ENCODE data around the gene RPTOR.
"Not testable (repeated sequence)": the region's sequence is repeated elsewhere in the genome, so short reads cannot be mapped to it uniquely, and the experiment has no call there.

RPTOR gene

GRCh38 chr17:80693511-80693910 is 148.9 kb downstream of the RPTOR start:
- no peak for DNase-seq (ENCODE audit: low spot score)

DNA sequence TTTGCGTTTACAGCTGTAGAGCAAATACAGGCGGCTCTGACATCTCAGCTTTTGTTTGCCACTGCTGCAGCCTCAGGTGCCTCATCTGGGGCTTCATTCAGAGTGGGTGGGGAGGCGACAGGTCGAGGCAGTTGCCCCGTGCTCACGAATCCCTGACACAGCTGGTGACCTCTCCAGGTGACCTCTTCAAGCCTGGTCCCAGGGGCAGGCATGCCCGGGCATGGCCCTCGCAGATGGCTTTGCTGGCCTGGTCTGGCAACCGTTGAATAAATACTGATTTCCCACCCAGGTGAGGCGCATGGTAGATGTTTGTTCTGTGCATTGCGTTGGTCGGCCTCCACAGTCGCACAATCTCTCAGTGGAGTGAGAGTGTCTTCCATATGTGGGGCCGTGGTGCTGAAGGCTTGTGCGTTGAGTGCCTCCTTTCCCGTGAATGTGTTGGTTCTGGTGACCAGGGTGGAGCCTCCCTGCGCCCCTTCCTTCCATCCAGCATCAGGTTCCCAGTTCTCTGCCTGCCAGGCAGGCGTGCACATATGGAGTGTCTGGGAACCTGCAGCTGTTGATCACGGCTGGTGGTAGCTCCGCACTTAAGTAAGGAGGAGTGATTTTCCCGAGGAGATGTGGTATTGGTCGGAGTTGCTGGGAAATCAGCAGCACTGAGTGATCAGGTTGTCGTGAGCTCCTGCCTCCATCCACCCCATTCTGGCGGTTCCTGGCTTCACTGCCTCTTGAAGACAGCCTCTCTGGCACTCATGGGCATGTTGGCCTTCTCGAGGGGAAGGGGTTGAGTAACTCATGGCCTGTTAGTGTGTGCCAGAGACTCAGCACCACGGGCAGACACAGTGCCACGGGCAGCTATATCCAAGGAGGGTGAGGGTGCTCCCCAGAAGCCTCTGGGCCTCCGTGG is 149.7 kb downstream of the RPTOR start:
- no peak for DNase-seq (ENCODE audit: low spot score)

GRCh38 chr17:80694992-80695912 is 150.6 kb downstream of the RPTOR start:
- DNase-seq (ENCODE audit: low spot score) = no peak

GRCh38 chr17:80695979-80696378 is 151.3 kb downstream of the RPTOR start:
- DNase-seq (ENCODE audit: low spot score) = no peak

- no peak for DNase-seq (ENCODE audit: low spot score)
These were observed 151.8 kb downstream of the RPTOR start for GRCh38 chr17:80696456-80696855.

DNA sequence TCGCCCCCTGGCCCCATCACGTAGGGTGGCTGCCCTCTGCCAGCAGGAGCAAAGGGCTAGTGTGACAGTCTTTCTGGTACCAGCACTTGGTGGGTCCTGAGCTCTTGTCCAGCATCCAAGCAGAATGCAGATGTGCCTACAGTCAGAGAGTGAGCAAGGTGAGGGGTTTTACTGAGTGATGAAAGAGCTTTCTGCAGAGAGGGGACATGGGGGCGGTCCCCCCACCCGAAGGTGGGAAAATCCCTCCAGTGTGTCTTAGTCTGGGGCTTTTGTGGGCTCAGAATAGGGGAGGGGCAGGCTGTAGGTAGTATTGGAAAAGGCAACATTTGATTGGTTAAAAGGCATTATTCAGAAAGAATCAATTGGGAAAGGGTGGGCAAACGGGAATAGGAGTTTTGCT is 152.3 kb downstream of the RPTOR start:
- no peak for DNase-seq (ENCODE audit: low spot score)

- no peak for DNase-seq (ENCODE audit: low spot score)
These were observed 153.7 kb downstream of the RPTOR start for GRCh38 chr17:80698297-80698696.

DNA sequence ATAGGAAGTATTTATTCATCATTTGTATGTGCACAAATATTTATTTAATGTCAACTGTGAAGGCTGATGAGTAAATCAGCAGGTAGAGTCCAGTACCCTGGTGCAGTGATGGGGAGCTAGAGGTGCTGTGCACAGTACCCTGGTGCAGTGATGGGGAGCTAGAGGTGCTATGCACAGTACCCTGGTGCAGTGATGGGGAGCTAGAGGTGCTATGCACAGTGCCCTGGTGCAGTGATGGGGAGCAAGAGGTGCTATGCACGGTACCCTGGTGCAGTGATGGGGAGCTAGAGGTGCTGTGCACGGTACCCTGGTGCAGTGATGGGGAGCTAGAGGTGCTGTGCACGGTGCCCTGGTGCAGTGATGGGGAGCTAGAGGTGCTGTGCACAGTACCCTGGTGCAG is 154.6 kb downstream of the RPTOR start:
- DNase-seq (ENCODE audit: low spot score) = not testable (repeated sequence)

GRCh38 chr17:80701730-80702129 is 157.1 kb downstream of the RPTOR start:
- DNase-seq (ENCODE audit: low spot score) = no peak

- no peak for DNase-seq (ENCODE audit: low spot score)
These were observed 157.9 kb downstream of the RPTOR start for GRCh38 chr17:80702315-80703141.

GRCh38 chr17:80703142-80703478 is 158.5 kb downstream of the RPTOR start:
- DNase-seq (ENCODE audit: low spot score) = no peak

- no peak for DNase-seq (ENCODE audit: low spot score)
These were observed 159.8 kb downstream of the RPTOR start for GRCh38 chr17:80704381-80704819.

DNA sequence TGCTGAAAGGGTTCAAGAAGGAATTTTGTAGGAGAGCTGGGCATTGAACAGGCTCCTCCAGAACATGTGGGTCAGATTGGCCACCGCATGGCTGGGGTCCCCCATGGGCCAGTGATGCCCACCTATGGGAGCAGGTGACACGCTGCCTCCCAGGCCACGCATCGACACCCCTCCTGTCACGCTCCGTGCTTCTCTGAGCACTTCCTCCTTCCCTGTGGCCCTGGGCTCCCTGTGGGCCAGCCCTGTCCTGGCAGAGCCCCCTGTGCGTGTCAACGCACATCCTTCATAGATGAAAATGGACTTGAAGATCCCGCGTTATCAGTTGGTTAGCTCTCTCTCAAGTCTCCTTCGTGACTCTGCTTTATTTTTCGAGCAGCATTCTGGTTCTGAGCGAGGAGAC is 160.3 kb downstream of the RPTOR start:
- no peak for DNase-seq (ENCODE audit: low spot score)

GRCh38 chr17:80705988-80706387 is 161.3 kb downstream of the RPTOR start:
- DNase-seq (ENCODE audit: low spot score) = peak; percentile 30

DNA sequence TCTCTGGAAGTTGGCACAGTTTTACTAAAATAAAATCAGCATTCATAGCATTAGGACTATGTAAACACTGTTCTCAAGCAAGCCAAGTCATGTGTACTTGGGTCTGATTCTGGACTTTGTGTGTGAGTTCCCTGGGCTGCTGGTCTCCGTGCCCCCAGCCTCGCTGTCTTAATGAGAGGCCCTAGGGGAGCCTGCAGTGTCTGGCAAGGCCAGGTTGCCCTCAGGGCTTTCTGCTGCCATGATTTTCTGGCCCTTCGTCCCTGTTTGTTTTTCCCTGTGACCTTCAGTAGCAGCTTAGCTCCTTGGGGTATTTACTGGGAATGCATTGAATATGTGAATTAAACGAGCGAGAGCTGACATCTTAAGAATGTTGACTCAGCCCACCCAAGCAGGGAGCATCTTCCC is 161.8 kb downstream of the RPTOR start:
- DNase-seq (ENCODE audit: low spot score) = no peak

DNA sequence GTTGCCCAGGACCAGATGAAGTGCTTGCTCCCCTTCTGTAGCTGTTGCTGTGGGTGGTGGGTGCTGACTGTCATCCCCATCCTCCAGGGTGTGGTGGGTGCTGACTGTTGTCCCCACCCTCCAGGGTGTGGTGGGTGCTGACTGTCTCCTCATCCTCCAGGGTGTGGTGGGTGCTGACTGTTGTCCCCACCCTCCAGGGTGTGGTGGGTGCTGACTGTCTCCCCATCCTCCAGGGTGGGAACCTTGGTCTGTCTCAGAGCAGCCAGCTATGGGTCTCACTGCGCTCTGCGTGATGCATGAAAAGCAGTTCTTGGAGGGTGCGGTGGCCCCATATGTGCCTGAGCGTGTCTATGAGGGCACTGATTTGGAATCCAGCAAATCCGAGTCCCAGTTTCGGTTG is 163.8 kb downstream of the RPTOR start:
- no peak for DNase-seq (ENCODE audit: low spot score)

GRCh38 chr17:80709090-80709695 is 164.6 kb downstream of the RPTOR start:
- no peak for DNase-seq (ENCODE audit: low spot score)

DNA sequence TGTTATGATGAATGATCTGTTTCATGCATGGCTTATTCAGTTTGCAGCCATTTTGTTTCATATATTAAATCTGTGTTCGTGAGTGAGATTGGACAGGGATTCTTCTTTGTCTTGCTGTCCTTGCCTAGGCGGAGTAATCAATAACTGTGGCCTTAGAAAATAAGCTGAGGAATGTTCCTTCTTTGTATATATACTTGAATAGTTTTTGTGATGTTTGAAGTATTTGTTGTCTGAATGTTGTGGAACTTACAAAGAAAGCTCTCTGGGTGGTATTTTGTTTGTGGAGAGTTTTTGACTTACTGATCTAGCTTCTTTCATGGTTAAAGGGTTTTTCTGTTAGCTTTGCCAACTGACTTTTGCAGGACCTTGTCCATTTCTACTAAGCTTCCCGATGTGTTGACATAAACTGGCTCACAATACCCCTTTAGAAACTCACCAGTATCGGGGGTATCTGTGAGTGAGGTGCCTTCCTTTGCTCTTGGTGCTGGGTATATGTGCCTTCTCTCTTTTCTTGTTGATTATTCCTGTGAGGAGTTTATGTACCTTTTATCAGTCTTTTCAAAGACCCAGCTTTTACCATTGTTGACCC is 166.2 kb downstream of the RPTOR start:
- DNase-seq (ENCODE audit: low spot score) = no peak

DNA sequence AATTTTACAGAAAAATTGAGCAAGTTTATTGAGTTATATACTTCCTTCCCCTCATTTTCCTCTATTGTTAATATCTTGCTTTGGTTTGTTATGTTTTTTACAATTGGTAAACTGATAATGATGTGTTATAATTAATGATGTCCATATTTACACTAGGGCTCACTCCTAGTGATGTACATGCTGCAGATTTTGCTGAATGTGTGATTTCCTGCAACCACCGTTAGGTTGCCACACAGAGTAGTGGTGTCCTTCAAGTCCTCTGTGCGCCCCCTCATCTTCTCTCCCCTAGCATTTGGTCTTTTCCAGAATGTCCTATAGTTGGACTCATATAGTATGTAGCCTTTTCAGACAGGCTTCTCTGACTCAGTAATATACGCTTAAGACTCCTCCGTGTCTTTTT is 167.5 kb downstream of the RPTOR start:
- DNase-seq (ENCODE audit: low spot score) = no peak

DNA sequence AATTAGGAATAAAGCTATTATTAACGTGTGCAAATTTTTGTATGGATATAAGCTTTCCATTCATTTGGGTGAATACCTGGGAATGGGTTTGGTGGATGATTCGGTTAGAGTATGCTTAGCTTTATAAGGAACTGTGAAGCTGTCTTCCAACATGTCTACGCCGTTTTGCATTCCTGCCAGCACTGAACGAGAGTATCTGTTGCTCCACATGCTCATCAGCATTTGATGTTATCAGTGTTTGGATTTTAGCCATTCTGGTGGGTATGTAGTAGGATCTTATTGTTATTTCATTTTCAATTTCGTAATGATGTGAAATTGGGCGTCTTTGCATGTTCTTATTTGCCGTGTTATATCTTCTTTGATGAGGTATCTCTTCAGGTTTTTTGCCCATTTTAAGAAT is 168.0 kb downstream of the RPTOR start:
- no peak for DNase-seq (ENCODE audit: low spot score)

DNA sequence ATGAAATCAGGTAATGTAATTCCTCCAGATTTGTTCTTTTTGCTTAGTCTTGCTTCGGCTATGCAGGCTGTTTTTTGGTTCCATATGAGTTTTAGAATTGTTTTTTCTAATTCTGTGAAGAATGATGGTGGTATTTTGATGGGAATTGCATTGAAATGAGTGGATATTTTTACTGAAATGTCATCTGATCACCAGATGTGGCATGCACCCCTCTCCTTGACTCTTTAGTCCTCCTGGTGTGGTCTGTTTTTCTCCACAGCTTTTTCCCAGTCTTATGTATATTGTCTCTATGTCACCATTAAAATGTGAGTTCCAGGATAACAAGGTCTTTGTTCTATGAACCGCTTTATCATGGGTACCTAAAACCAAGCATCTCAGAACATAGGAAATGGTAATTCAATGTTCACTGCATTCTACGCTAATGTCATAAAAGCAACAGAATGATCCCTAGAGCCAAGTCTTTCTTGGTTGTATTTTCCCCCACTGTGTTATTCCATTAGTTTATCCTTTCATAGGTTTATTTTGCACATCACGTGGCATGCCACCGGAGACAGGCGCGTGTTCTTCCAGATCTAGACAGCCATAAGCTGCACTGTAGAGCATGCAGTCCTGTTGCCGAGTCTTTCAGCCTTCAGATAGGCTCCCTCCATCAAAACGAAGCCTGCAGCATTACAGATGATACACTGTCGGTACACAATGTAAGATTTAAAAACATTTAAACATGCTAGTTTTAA is 172.5 kb downstream of the RPTOR start:
- DNase-seq (ENCODE audit: low spot score) = no peak
